Hepatocyte (in vitro differentiated cells): ENCODE measurements around the gene MAP7. TPM values are rescaled to one million over a fixed set of nuclear protein-coding genes. Genes with fewer than 3 reads are reported as not detected.

Source experiments
- DNase-seq: peaks from one replicate; pipeline ENCODE4 v3.0.0-alpha.2; 2016; ENCODE audit warnings: low spot score
- H2AFZ ChIP-seq: fragments of 200-600 bp; sonication (generic); 2 replicates; pipeline ENCODE4 v1.6.0; 2016; ENCODE audit warnings: antibody characterized with exemption, mild to moderate bottlenecking
- H3K27ac ChIP-seq: fragments of 200-600 bp; sonication (generic); 2 replicates; pipeline ENCODE4 v1.5.1; 2016; ENCODE audit warnings: mild to moderate bottlenecking
- H3K27me3 ChIP-seq: fragments of 200-600 bp; sonication (generic); 2 replicates; pipeline ENCODE4 v1.6.1; 2016
- H3K36me3 ChIP-seq: fragments of 200-600 bp; sonication (generic); replicated peaks from 2 replicates; pipeline ENCODE4 v1.5.1; 2016; ENCODE audit warnings: low read depth; ENCODE audit not compliant: insufficient read depth
- H3K4me1 ChIP-seq: fragments of 200-600 bp; sonication (generic); 2 replicates; pipeline ENCODE4 v1.5.1; 2016; ENCODE audit warnings: mild to moderate bottlenecking, moderate library complexity; ENCODE audit not compliant: insufficient read depth
- H3K4me2 ChIP-seq: fragments of 200-600 bp; sonication (generic); 2 replicates; pipeline ENCODE4 v1.6.0; 2016
- H3K4me3 ChIP-seq: fragments of 200-600 bp; sonication (generic); 2 replicates; pipeline ENCODE4 v1.5.1; 2016; ENCODE audit warnings: mild to moderate bottlenecking
- H3K79me2 ChIP-seq: fragments of 200-600 bp; sonication (generic); 2 replicates; pipeline ENCODE4 v1.6.0; 2017; ENCODE audit warnings: mild to moderate bottlenecking
- H3K9me2 ChIP-seq: fragments of 200-600 bp; sonication (generic); replicated peaks from 2 replicates; pipeline ENCODE4 v1.6.0; 2017; ENCODE audit warnings: mild to moderate bottlenecking; ENCODE audit not compliant: insufficient read depth
- H3K9me3 ChIP-seq: fragments of 200-600 bp; sonication (generic); 2 replicates; pipeline ENCODE4 v1.5.1; 2016; ENCODE audit warnings: low read depth, mild to moderate bottlenecking
- H4K20me1 ChIP-seq: fragments of 200-600 bp; sonication (generic); 2 replicates; pipeline ENCODE4 v1.6.0; 2016; ENCODE audit warnings: mild to moderate bottlenecking; ENCODE audit not compliant: insufficient read depth, poor library complexity, severe bottlenecking
- EZH2 ChIP-seq: fragments of 200-600 bp; sonication (generic); IDR thresholded peaks from 2 replicates; pipeline ENCODE4 v1.6.1; 2016; ENCODE audit warnings: antibody characterized with exemption, mild to moderate bottlenecking, borderline replicate concordance
- EZH2phosphoT487 ChIP-seq: fragments of 200-600 bp; sonication (generic); IDR thresholded peaks from one replicate; pipeline ENCODE4 v1.6.1; 2018; ENCODE audit warnings: antibody characterized with exemption, mild to moderate bottlenecking, low read depth, moderate library complexity; ENCODE audit not compliant: unreplicated experiment, severe bottlenecking
- WGBS: methylation state at CpG from one replicate; pipeline ENCODE4 v1.1.6; 2016; ENCODE audit warnings: low lambda C conversion rate; ENCODE audit errors: missing lambda C conversion rate; 5-methylcytosine and 5-hydroxymethylcytosine counted together
- polyA plus RNA-seq: library from polyadenylated mRNA; unstranded; fragments of >200 nt; fragmentation: Nextera tagmentation; extraction: Ambion mirVana; gene quantifications from 2 replicates; pipeline ENCODE4 v1.2.1, GENCODE V29; 2016
- total RNA-seq: library from RNA; depleted of rRNA; stranded (reverse); fragments of >200 nt; gene quantifications from 2 replicates; pipeline ENCODE4 v1.2.3, GENCODE V29; 2014
- TF ChIP-seq, protein P1 (sequence below): fragments of 200-600 bp; sonication (generic); IDR thresholded peaks from 2 replicates; pipeline ENCODE4 v1.5.1; 2016; ENCODE audit warnings: antibody characterized with exemption, mild to moderate bottlenecking; ENCODE audit not compliant: poor library complexity

Gene MAP7
- total and polyA plus RNA-seq, 2 experiments from 2014 or later: 13.4 to 22.9 TPM

DNA sequence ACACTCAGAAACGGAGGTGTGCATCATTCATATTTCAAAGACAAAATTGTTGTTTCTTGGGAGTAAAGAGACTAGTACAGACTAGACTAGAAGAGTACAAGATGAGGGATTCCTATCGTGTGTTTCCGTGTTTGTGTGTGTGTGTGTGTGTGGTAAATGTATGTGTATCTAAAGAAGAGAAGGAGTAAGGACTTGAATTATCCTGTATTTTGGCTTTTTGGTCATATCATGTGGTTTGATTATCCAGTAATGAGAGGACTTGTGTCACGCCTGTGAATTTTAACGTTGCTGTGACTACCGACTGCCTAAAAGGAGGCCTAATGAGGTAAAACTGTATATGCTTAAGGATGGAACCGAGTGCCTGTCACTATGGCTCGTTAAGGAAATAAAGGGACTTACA lies 44.4 kb upstream of the MAP7 start:
- DNase-seq: no peak
- no peak overlapping the region for H3K4me2 ChIP-seq
- H3K79me2 ChIP-seq: no peaks in the 10 kb centered on the region
- no peaks in the 10 kb centered on the region for H3K9me3 ChIP-seq
- no peak overlapping the region for H3K4me3 ChIP-seq
- TF ChIP-seq EZH2phosphoT487 (no peak), EZH2 (no peak)
- TF ChIP-seq, protein P1, sequence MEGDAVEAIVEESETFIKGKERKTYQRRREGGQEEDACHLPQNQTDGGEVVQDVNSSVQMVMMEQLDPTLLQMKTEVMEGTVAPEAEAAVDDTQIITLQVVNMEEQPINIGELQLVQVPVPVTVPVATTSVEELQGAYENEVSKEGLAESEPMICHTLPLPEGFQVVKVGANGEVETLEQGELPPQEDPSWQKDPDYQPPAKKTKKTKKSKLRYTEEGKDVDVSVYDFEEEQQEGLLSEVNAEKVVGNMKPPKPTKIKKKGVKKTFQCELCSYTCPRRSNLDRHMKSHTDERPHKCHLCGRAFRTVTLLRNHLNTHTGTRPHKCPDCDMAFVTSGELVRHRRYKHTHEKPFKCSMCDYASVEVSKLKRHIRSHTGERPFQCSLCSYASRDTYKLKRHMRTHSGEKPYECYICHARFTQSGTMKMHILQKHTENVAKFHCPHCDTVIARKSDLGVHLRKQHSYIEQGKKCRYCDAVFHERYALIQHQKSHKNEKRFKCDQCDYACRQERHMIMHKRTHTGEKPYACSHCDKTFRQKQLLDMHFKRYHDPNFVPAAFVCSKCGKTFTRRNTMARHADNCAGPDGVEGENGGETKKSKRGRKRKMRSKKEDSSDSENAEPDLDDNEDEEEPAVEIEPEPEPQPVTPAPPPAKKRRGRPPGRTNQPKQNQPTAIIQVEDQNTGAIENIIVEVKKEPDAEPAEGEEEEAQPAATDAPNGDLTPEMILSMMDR: no peak
- WGBS: 92% methylated on average over 8 of the region's 8 CpGs
- no peaks in the 10 kb centered on the region for H3K27me3 ChIP-seq
- no peaks in the 10 kb centered on the region for H4K20me1 ChIP-seq
- no peak overlapping the region for H2AFZ ChIP-seq
- H3K27ac ChIP-seq: peak overlapping the region; percentile 24
- no peaks in the 10 kb centered on the region for H3K4me1 ChIP-seq
- H3K36me3 ChIP-seq: no peaks in the 10 kb centered on the region
- H3K9me2 ChIP-seq: no peaks in the 10 kb centered on the region

DNA sequence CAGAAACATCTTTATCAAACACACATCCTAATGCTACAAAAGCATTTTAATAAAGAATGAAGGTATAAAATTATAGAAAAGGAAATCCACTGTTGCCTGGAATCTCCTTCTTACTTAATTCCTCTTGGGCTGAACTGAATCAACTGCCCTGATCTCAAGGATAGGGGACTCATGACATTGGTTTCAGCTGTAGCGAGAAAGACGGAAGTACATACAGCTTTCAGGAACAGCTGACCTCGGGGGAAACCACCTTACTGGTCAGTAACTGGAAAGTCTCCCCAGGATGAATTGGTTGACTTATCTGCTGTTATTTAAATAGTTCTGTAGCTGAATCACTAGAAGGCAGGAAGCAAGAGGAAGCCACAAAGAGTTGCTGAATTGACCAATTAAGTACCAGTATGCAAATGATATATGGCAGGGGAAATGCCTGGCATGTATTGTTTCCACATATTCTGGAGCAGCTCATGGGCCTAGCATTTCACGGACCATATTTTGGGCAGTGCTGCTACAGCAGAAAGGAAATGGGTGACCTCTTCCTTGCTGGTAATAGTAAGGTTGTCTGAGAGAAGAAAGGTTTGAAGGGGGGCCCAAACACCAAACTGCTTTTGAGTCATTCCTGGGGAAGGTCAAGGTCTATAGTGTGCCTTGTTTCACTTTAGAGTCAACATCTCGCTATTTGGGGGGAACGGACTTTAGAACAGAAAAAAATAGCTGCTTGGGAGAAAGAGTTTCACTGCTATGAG lies 43.7 kb upstream of the MAP7 start:
- H3K4me1 ChIP-seq: no peaks in the 10 kb centered on the region
- no peak overlapping the region for H3K4me3 ChIP-seq
- no peaks in the 10 kb centered on the region for H3K79me2 ChIP-seq
- peak overlapping the region; percentile 41 for H3K27ac ChIP-seq
- peak; percentile 39 for DNase-seq
- WGBS: 80% methylated on average over 6 of the region's 6 CpGs
- no peaks in the 10 kb centered on the region for H3K9me3 ChIP-seq
- H3K36me3 ChIP-seq: no peaks in the 10 kb centered on the region
- no peak overlapping the region for H2AFZ ChIP-seq
- TF ChIP-seq, protein P1: no peak
- no peak for TF ChIP-seq EZH2
- no peak for TF ChIP-seq EZH2phosphoT487
- H3K27me3 ChIP-seq: no peaks in the 10 kb centered on the region
- no peaks in the 10 kb centered on the region for H3K9me2 ChIP-seq
- H3K4me2 ChIP-seq: no peak overlapping the region
- no peaks in the 10 kb centered on the region for H4K20me1 ChIP-seq

DNA sequence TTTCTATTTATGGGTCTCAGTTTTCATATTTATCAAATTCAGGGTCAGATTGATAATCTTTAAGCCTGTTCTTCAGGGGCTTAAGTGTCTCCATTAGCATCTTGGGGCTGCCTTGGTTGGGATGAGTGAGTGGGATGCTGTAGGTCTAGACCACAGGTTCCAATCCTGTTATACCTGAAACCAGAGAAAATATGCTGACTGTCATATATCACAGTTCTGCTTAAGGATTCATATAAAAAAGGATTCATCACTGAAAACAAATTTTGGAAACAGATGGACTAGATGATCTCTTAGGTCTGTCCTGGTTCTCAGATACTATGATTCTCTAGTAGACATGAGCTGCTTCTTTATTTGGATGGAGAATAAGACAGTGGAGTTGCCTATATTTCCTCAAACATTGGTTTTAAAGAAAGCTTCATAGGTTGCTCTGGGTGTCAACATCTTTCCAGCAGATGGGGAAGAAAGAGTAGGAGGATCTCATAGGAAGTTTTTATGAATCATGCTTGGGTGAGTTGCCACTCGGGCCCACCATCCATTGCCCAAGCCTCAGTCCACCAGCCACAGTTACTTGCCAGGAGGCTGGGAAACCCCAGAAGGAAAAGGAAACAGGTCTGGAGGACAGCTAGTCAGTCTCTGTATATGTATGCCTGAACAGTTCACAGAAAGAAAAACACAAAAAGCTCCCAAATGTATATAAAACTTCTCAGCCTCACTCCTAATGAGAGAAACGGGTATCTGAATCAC lies 42.9 kb upstream of the MAP7 start:
- peak overlapping the region; percentile 41 for H3K27ac ChIP-seq
- no peaks in the 10 kb centered on the region for H3K27me3 ChIP-seq
- H3K4me2 ChIP-seq: no peak overlapping the region
- no peak overlapping the region for H2AFZ ChIP-seq
- 96% methylated on average over 2 of the region's 2 CpGs for WGBS
- TF ChIP-seq EZH2phosphoT487 (no peak), EZH2 (no peak)
- TF ChIP-seq, protein P1: no peak
- H3K4me3 ChIP-seq: no peak overlapping the region
- no peaks in the 10 kb centered on the region for H3K36me3 ChIP-seq
- no peaks in the 10 kb centered on the region for H3K4me1 ChIP-seq
- no peaks in the 10 kb centered on the region for H3K79me2 ChIP-seq
- H3K9me3 ChIP-seq: no peaks in the 10 kb centered on the region
- H3K9me2 ChIP-seq: no peaks in the 10 kb centered on the region
- H4K20me1 ChIP-seq: no peaks in the 10 kb centered on the region
- no peak for DNase-seq
